GM23338 (cell line): ENCODE data around the gene GZMB. TPM values are rescaled to one million over a fixed set of nuclear protein-coding genes. Genes with fewer than 3 reads are reported as not detected.

ENCODE experiments used
- ATAC-seq: fragments of 200-7000 bp; cut with Tn5 transposase; 3 replicates; pipeline ENCODE4 v1.9.1; 2020
- DNase-seq: peaks from one replicate; pipeline ENCODE4 v3.0.0-alpha.2; 2015; ENCODE audit warnings: low spot score
- H2AFZ ChIP-seq: fragments of 200-600 bp; sonication (generic); 2 replicates; pipeline ENCODE4 v1.8.0; 2016; ENCODE audit warnings: antibody characterized with exemption, mild to moderate bottlenecking, moderate library complexity
- H3F3A ChIP-seq: fragments of 200-600 bp; sonication (generic); replicated peaks from 2 replicates; pipeline ENCODE4 v1.8.0; 2017; ENCODE audit warnings: antibody characterized with exemption, mixed run types, low read depth
- H3K27ac ChIP-seq: fragments of 200-600 bp; sonication (generic); 2 replicates; pipeline ENCODE4 v1.6.1; 2016; ENCODE audit warnings: low read depth
- H3K27me3 ChIP-seq: fragments of 200-600 bp; sonication (generic); 2 replicates; pipeline ENCODE4 v1.8.0; 2016; ENCODE audit warnings: mild to moderate bottlenecking, mixed run types, moderate library complexity; ENCODE audit not compliant: insufficient read depth
- H3K36me3 ChIP-seq: fragments of 200-600 bp; sonication (generic); 2 replicates; pipeline ENCODE4 v1.8.0; 2016; ENCODE audit warnings: mild to moderate bottlenecking; ENCODE audit not compliant: insufficient read depth
- H3K4me1 ChIP-seq: fragments of 200-600 bp; sonication (generic); 2 replicates; pipeline ENCODE4 v1.8.0; 2016; ENCODE audit warnings: mild to moderate bottlenecking, moderate library complexity; ENCODE audit not compliant: insufficient read depth
- H3K4me2 ChIP-seq: fragments of 200-600 bp; sonication (generic); 2 replicates; pipeline ENCODE4 v1.7.1; 2017; ENCODE audit warnings: mixed run types
- H3K4me3 ChIP-seq: fragments of 200-600 bp; sonication (generic); 2 replicates; pipeline ENCODE4 v1.6.1; 2016; ENCODE audit warnings: mixed run types
- H3K79me2 ChIP-seq: fragments of 200-600 bp; sonication (generic); replicated peaks from 2 replicates; pipeline ENCODE4 v1.8.0; 2017; ENCODE audit warnings: mild to moderate bottlenecking; ENCODE audit not compliant: insufficient read depth
- H3K9me2 ChIP-seq: fragments of 200-600 bp; sonication (generic); 2 replicates; pipeline ENCODE4 v1.8.0; 2017; ENCODE audit not compliant: insufficient read depth
- H4K20me1 ChIP-seq: fragments of 200-600 bp; sonication (generic); replicated peaks from 2 replicates; pipeline ENCODE4 v1.8.0; 2017; ENCODE audit warnings: mild to moderate bottlenecking; ENCODE audit not compliant: insufficient read depth
- H3K27ac Mint-ChIP-seq: 2 replicates; pipeline ENCODE4 v1.8.0; 2020; ENCODE audit warnings: inconsistent platforms, mild to moderate bottlenecking, moderate library complexity, mixed read lengths
- H3K27me3 Mint-ChIP-seq: 3 replicates; pipeline ENCODE4 v1.8.0; 2022; ENCODE audit warnings: low read depth, mild to moderate bottlenecking, moderate library complexity, mixed read lengths, inconsistent platforms; ENCODE audit not compliant: insufficient read depth, poor library complexity
- H3K36me3 Mint-ChIP-seq: 3 replicates; pipeline ENCODE4 v1.8.0; 2021; ENCODE audit warnings: low read depth, mild to moderate bottlenecking, inconsistent platforms, moderate library complexity, mixed read lengths
- H3K4me1 Mint-ChIP-seq: 3 replicates; pipeline ENCODE4 v1.8.0; 2020; ENCODE audit warnings: mild to moderate bottlenecking, inconsistent platforms, mixed read lengths
- H3K4me3 Mint-ChIP-seq: 3 replicates; pipeline ENCODE4 v1.8.0; 2021; ENCODE audit warnings: moderate library complexity, mild to moderate bottlenecking, inconsistent platforms, mixed read lengths
- H3K9me3 Mint-ChIP-seq: 3 replicates; pipeline ENCODE4 v1.8.0; 2020; ENCODE audit warnings: moderate library complexity, mild to moderate bottlenecking, inconsistent platforms, mixed read lengths
- EZH2 ChIP-seq: fragments of 200-600 bp; sonication (generic); IDR thresholded peaks from one replicate; pipeline ENCODE4 v1.8.0; 2017; ENCODE audit warnings: antibody characterized with exemption, mild to moderate bottlenecking, low read depth; ENCODE audit not compliant: unreplicated experiment
- JUNB ChIP-seq: IDR thresholded peaks from one replicate; pipeline ENCODE4 v1.6.1; 2016; ENCODE audit warnings: antibody characterized with exemption; ENCODE audit not compliant: unreplicated experiment
- NANOG ChIP-seq: IDR thresholded peaks from 2 replicates; pipeline ENCODE4 v1.6.1; 2016; ENCODE audit warnings: antibody characterized with exemption, borderline replicate concordance
- POLR2AphosphoS5 ChIP-seq: IDR thresholded peaks from 2 replicates; pipeline ENCODE4 v1.6.1; 2016; ENCODE audit warnings: antibody characterized with exemption, low read depth
- STAT1 ChIP-seq: IDR thresholded peaks from one replicate; pipeline ENCODE4 v1.6.1; 2016; ENCODE audit warnings: antibody characterized with exemption; ENCODE audit not compliant: unreplicated experiment
- ZNF114 ChIP-seq: fragments of 250-450 bp; sonication (Bioruptor Pico); IDR thresholded peaks from 2 replicates; pipeline ENCODE4 v1.5.0; 2020; ENCODE audit warnings: mild to moderate bottlenecking, moderate library complexity
- ZNF331 ChIP-seq: fragments of 250-450 bp; sonication (Bioruptor Pico); IDR thresholded peaks from 2 replicates; pipeline ENCODE4 v1.5.0; 2020; ENCODE audit warnings: low read depth, mild to moderate bottlenecking, moderate library complexity
- polyA plus RNA-seq: library from polyadenylated mRNA; unstranded; fragments of >200 nt; fragmentation: Nextera tagmentation; extraction: Ambion mirVana; gene quantifications from 2 replicates; pipeline ENCODE4 v1.2.1, GENCODE V29; 2016
- total RNA-seq: library from RNA; depleted of rRNA; stranded (reverse); fragments of >200 nt; shearing (Covaris generic); gene quantifications from 2 replicates; pipeline ENCODE4 v1.2.3, GENCODE V29; 2014
- TF ChIP-seq, protein P1 (sequence below): fragments of 250-450 bp; sonication (Bioruptor Pico); IDR thresholded peaks from 2 replicates; pipeline ENCODE4 v1.5.0; 2020; ENCODE audit warnings: mild to moderate bottlenecking, moderate library complexity
- TF ChIP-seq, protein P2 (sequence below): IDR thresholded peaks from one replicate; pipeline ENCODE4 v1.6.1; 2018; ENCODE audit warnings: antibody characterized with exemption; ENCODE audit not compliant: unreplicated experiment
- TF ChIP-seq, protein P3 (sequence below): IDR thresholded peaks from 2 replicates; pipeline ENCODE4 v1.6.1; 2016; ENCODE audit warnings: antibody characterized with exemption

Gene GZMB
- total and polyA plus RNA-seq, 2 experiments from 2014 or later: not detected

DNA sequence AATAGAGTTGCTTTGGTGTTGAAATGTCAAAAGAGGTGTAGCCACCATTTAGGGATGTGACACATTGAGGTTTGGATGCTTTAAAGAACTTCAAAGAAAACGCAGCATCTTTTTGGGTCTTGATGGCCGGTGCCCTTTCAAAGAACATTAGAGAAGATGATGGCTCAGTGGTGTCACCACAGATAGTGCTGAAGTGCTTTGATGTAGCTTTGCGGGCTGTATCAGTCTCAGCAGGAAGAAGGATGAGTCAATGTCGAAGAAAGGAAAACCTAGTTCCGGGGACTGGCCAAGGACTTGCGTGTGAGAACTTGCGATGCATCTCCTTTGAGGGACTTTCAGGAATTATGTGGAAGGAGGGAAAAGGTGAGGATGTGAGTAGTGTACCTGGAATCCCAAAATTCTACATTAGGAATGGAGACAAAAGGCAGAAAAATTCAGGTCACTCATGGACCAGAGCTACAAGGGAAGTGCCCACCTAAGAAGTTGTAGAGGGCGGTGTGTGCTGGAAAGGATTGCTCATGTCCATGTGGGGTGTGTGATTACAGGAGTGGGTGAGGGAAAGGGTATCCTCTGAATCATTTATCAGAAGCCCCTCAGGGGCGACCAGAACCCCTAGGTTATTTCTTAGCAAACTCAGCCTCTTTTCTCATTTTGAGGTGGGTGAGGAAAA is 39.7 kb upstream of the GZMB start:
- 0 out of 2 replicates have a peak overlapping the region, but pooled peaks have one; percentile 16 for H2AFZ ChIP-seq

DNA sequence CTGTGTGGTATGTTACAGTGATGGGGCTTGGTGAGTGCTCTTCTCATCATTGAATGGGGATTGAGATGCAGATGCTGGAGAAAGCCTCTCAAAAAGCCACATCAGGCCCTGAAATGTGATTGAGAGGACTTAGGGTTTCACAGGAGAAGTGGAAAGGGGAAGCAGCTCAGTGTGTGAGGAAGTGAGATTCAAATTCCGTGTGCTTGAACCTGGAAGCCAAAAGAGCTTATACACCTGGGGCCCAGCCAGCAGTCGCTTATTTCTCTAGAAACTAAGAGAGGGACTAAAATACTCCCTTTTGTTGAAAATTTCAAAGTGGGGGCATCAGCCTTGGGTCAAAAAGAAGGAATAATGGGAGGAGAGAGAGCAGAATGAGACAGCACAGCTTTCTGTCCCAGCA is 39.1 kb upstream of the GZMB start:
- Histone ChIP-seq H3K4me1 (no peaks in the 10 kb centered on the region), H3K36me3 (no peaks in the 10 kb centered on the region), H3K9me2 (peaks cover 3% of the 10 kb centered on the region; the same call in 1 of the 2 replicates), H3K4me3 (no peak overlapping the region), H3F3A (no peaks in the 10 kb centered on the region), H4K20me1 (no peaks in the 10 kb centered on the region), H3K27me3 (peaks cover 2% of the 10 kb centered on the region; the same call in 1 of the 2 replicates), H3K4me2 (no peak overlapping the region), H3K79me2 (no peaks in the 10 kb centered on the region), H3K27ac (no peak overlapping the region), H2AFZ (peak overlapping the region; percentile 16; the same call in 1 of the 2 replicates)
- Mint-ChIP-seq H3K4me3 (no peak overlapping the region), H3K4me1 (peaks cover 3% of the 10 kb centered on the region; the same call in 1 of the 3 replicates), H3K27me3 (no peaks in the 10 kb centered on the region), H3K27ac (no peak overlapping the region), H3K9me3 (no peaks in the 10 kb centered on the region; the same call in 2 of the 3 replicates), H3K36me3 (no peaks in the 10 kb centered on the region)
- DNase-seq (no peak), ATAC-seq (no peak)
- no peak for TF ChIP-seq NANOG
- no peak for TF ChIP-seq JUNB
- no peak for TF ChIP-seq ZNF114 (CRISPR knock-in tag)
- TF ChIP-seq, protein P1, sequence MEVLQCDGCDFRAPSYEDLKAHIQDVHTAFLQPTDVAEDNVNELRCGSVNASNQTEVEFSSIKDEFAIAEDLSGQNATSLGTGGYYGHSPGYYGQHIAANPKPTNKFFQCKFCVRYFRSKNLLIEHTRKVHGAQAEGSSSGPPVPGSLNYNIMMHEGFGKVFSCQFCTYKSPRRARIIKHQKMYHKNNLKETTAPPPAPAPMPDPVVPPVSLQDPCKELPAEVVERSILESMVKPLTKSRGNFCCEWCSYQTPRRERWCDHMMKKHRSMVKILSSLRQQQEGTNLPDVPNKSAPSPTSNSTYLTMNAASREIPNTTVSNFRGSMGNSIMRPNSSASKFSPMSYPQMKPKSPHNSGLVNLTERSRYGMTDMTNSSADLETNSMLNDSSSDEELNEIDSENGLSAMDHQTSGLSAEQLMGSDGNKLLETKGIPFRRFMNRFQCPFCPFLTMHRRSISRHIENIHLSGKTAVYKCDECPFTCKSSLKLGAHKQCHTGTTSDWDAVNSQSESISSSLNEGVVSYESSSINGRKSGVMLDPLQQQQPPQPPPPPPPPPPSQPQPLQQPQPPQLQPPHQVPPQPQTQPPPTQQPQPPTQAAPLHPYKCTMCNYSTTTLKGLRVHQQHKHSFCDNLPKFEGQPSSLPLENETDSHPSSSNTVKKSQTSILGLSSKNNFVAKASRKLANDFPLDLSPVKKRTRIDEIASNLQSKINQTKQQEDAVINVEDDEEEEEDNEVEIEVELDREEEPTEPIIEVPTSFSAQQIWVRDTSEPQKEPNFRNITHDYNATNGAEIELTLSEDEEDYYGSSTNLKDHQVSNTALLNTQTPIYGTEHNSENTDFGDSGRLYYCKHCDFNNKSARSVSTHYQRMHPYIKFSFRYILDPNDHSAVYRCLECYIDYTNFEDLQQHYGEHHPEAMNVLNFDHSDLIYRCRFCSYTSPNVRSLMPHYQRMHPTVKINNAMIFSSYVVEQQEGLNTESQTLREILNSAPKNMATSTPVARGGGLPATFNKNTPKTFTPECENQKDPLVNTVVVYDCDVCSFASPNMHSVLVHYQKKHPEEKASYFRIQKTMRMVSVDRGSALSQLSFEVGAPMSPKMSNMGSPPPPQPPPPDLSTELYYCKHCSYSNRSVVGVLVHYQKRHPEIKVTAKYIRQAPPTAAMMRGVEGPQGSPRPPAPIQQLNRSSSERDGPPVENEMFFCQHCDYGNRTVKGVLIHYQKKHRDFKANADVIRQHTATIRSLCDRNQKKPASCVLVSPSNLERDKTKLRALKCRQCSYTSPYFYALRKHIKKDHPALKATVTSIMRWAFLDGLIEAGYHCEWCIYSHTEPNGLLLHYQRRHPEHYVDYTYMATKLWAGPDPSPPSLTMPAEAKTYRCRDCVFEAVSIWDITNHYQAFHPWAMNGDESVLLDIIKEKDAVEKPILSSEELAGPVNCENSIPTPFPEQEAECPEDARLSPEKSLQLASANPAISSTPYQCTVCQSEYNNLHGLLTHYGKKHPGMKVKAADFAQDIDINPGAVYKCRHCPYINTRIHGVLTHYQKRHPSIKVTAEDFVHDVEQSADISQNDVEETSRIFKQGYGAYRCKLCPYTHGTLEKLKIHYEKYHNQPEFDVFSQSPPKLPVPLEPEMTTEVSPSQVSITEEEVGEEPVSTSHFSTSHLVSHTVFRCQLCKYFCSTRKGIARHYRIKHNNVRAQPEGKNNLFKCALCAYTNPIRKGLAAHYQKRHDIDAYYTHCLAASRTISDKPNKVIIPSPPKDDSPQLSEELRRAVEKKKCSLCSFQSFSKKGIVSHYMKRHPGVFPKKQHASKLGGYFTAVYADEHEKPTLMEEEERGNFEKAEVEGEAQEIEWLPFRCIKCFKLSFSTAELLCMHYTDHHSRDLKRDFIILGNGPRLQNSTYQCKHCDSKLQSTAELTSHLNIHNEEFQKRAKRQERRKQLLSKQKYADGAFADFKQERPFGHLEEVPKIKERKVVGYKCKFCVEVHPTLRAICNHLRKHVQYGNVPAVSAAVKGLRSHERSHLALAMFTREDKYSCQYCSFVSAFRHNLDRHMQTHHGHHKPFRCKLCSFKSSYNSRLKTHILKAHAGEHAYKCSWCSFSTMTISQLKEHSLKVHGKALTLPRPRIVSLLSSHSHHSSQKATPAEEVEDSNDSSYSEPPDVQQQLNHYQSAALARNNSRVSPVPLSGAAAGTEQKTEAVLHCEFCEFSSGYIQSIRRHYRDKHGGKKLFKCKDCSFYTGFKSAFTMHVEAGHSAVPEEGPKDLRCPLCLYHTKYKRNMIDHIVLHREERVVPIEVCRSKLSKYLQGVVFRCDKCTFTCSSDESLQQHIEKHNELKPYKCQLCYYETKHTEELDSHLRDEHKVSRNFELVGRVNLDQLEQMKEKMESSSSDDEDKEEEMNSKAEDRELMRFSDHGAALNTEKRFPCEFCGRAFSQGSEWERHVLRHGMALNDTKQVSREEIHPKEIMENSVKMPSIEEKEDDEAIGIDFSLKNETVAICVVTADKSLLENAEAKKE (CRISPR knock-in tag): no peak
- no peak for TF ChIP-seq STAT1
- TF ChIP-seq POLR2AphosphoS5: no peak
- TF ChIP-seq, protein P2, sequence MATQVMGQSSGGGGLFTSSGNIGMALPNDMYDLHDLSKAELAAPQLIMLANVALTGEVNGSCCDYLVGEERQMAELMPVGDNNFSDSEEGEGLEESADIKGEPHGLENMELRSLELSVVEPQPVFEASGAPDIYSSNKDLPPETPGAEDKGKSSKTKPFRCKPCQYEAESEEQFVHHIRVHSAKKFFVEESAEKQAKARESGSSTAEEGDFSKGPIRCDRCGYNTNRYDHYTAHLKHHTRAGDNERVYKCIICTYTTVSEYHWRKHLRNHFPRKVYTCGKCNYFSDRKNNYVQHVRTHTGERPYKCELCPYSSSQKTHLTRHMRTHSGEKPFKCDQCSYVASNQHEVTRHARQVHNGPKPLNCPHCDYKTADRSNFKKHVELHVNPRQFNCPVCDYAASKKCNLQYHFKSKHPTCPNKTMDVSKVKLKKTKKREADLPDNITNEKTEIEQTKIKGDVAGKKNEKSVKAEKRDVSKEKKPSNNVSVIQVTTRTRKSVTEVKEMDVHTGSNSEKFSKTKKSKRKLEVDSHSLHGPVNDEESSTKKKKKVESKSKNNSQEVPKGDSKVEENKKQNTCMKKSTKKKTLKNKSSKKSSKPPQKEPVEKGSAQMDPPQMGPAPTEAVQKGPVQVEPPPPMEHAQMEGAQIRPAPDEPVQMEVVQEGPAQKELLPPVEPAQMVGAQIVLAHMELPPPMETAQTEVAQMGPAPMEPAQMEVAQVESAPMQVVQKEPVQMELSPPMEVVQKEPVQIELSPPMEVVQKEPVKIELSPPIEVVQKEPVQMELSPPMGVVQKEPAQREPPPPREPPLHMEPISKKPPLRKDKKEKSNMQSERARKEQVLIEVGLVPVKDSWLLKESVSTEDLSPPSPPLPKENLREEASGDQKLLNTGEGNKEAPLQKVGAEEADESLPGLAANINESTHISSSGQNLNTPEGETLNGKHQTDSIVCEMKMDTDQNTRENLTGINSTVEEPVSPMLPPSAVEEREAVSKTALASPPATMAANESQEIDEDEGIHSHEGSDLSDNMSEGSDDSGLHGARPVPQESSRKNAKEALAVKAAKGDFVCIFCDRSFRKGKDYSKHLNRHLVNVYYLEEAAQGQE: no peak
- no peak for TF ChIP-seq EZH2
- TF ChIP-seq ZNF331 (CRISPR knock-in tag): no peak
- TF ChIP-seq, protein P3, sequence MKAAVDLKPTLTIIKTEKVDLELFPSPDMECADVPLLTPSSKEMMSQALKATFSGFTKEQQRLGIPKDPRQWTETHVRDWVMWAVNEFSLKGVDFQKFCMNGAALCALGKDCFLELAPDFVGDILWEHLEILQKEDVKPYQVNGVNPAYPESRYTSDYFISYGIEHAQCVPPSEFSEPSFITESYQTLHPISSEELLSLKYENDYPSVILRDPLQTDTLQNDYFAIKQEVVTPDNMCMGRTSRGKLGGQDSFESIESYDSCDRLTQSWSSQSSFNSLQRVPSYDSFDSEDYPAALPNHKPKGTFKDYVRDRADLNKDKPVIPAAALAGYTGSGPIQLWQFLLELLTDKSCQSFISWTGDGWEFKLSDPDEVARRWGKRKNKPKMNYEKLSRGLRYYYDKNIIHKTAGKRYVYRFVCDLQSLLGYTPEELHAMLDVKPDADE: no peak

More for the DNA sequence above, 39.7 kb upstream of the GZMB start:
- Histone ChIP-seq H3K4me1 (no peaks in the 10 kb centered on the region), H3K4me3 (no peak overlapping the region), H3K9me2 (peaks cover 5% of the 10 kb centered on the region; the same call in 1 of the 2 replicates), H3K4me2 (no peak overlapping the region), H3K79me2 (no peaks in the 10 kb centered on the region), H3K27me3 (peaks cover 4% of the 10 kb centered on the region; the same call in 1 of the 2 replicates), H3K36me3 (no peaks in the 10 kb centered on the region), H4K20me1 (no peaks in the 10 kb centered on the region), H3F3A (no peaks in the 10 kb centered on the region), H3K27ac (no peak overlapping the region)
- no peak for TF ChIP-seq STAT1
- H3K4me3 Mint-ChIP-seq: no peak overlapping the region
- DNase-seq (no peak), ATAC-seq (no peak)
- no peaks in the 10 kb centered on the region for H3K36me3 Mint-ChIP-seq
- peaks cover 2% of the 10 kb centered on the region for H3K27me3 Mint-ChIP-seq
- no peak overlapping the region for H3K27ac Mint-ChIP-seq
- no peaks in the 10 kb centered on the region; the same call in 2 of the 3 replicates for H3K9me3 Mint-ChIP-seq
- peaks cover 3% of the 10 kb centered on the region; the same call in 2 of the 3 replicates for H3K4me1 Mint-ChIP-seq
